Muscle of leg (tissue), 11 donors: ENCODE results near the gene CD4. TPM values are rescaled to one million over a fixed set of nuclear protein-coding genes. Genes with fewer than 3 reads are reported as not detected.
"Not testable (repeated sequence)": the region's sequence is repeated elsewhere in the genome, so short reads cannot be mapped to it uniquely, and the experiment has no call there.

Experiments used
- DNase-seq: peaks from one replicate; pipeline ENCODE4 v3.0.0; 2013
- H3K27ac ChIP-seq: one replicate; pipeline ENCODE4 v1.5.1; 2013; ENCODE audit warnings: mild to moderate bottlenecking, low read length, control low read depth
- H3K27me3 ChIP-seq: one replicate; pipeline ENCODE4 v1.6.1; 2013; ENCODE audit warnings: low read length; ENCODE audit not compliant: control insufficient read depth, insufficient read depth
- H3K36me3 ChIP-seq: one replicate; pipeline ENCODE4 v1.6.1; 2013; ENCODE audit warnings: low read length; ENCODE audit not compliant: control insufficient read depth, insufficient read depth
- H3K4me1 ChIP-seq: one replicate; pipeline ENCODE4 v1.6.1; 2013; ENCODE audit warnings: low read length; ENCODE audit not compliant: control insufficient read depth, insufficient read depth
- H3K4me3 ChIP-seq: one replicate; pipeline ENCODE4 v1.5.1; 2013; ENCODE audit warnings: low read length, control low read depth
- H3K9me3 ChIP-seq: replicated peaks from 2 replicates; pipeline ENCODE4 v1.6.1; 2013; ENCODE audit warnings: low read depth, low read length; ENCODE audit not compliant: control insufficient read depth
- WGBS: methylation state at CpG from one replicate; pipeline ENCODE4 v1.1.5; 2013; ENCODE audit warnings: missing lambda C conversion rate; ENCODE audit not compliant: insufficient coverage; 5-methylcytosine and 5-hydroxymethylcytosine counted together
- polyA plus RNA-seq, 8 donors: library from polyadenylated mRNA; unstranded; fragments of 120-200 nt; gene quantifications; one replicate each; pipeline versions ENCODE4 v1.2.1 to v1.2.3, GENCODE V29; 2013; ENCODE audit warnings: inconsistent platforms in 1 of 8, low replicate concordance in 1 of 8; ENCODE audit not compliant: insufficient read length in 8 of 8, insufficient read depth in 1 of 8
- total RNA-seq: library from RNA; stranded (reverse); fragments of 120-200 nt; gene quantifications from one replicate; pipeline ENCODE4 v1.2.4, GENCODE V29; 2013

CD4 gene
- total and polyA plus RNA-seq, 9 donors, result 3.1 to 9.7 (median 7.0) TPM

DNA sequence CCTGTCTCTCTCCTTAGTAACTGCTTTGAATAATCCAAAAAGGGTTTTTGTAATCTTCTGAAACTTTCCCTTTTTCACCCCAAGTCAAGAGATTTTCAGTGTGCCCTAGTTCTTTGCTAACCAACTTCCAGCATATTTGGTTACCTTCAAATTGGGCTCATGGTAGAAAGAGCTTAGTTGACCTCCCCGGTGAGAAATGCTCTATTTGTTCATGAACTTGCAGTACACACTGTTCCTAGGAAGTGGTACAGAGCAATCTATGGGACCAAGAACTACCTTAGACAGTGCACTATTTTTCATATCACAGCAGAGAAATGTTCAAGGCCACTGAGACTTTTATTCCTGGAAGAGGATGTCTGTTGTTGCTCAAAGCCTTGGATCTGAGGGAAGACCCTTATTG lies 64.3 kb downstream of the CD4 start:
- no peaks in the 10 kb centered on the region for H3K27me3 ChIP-seq
- no peaks in the 10 kb centered on the region for H3K9me3 ChIP-seq
- no peak for DNase-seq
- peaks cover 28% of the 10 kb centered on the region for H3K4me1 ChIP-seq
- peak overlapping the region; percentile 72 for H3K27ac ChIP-seq
- WGBS, result no CpG with 5 or more reads among the region's 1 CpG
- no peak overlapping the region for H3K4me3 ChIP-seq
- H3K36me3 ChIP-seq, result peaks cover 62% of the 10 kb centered on the region

GRCh38 chr12:6854036-6854435 lies 64.7 kb downstream of the CD4 start:
- H3K4me3 ChIP-seq, result no peak overlapping the region
- H3K36me3 ChIP-seq, result peaks cover 62% of the 10 kb centered on the region
- DNase-seq, result no peak
- WGBS, result 76% methylated on average over 5 of the region's 6 CpGs
- peaks cover 30% of the 10 kb centered on the region for H3K4me1 ChIP-seq
- no peak overlapping the region for H3K27ac ChIP-seq
- H3K9me3 ChIP-seq, result no peaks in the 10 kb centered on the region
- no peaks in the 10 kb centered on the region for H3K27me3 ChIP-seq

DNA sequence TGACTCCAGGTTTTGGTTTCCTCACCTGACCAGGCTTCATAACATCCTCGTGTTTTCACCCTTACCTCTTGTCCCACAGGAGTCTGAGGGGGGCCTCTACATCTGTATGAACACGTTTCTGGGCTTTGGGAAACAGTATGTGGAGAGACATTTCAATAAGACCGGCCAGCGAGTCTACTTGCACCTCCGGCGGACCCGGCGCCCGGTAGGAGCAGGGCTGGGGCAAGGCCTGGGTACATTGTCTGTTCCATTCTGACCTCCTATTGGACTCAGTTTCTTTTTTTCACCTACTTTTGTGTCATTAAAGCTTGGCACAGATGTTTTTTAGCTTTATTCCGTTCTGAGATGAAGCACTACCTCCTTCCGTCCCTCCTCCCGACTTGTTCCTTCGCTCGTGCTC lies 66.0 kb downstream of the CD4 start:
- no peak for DNase-seq
- no peaks in the 10 kb centered on the region for H3K27me3 ChIP-seq
- 87% methylated on average over 12 of the region's 14 CpGs for WGBS
- no peak overlapping the region for H3K4me3 ChIP-seq
- H3K36me3 ChIP-seq, result peaks cover 65% of the 10 kb centered on the region
- no peak overlapping the region for H3K27ac ChIP-seq
- H3K4me1 ChIP-seq, result peaks cover 24% of the 10 kb centered on the region
- H3K9me3 ChIP-seq, result no peaks in the 10 kb centered on the region

GRCh38 chr12:6858799-6859198 lies 69.5 kb downstream of the CD4 start:
- no peaks in the 10 kb centered on the region for H3K27me3 ChIP-seq
- peaks cover 90% of the 10 kb centered on the region for H3K36me3 ChIP-seq
- H3K9me3 ChIP-seq, result no peaks in the 10 kb centered on the region
- peak; percentile 50 for DNase-seq
- peak overlapping the region; percentile 75 for H3K27ac ChIP-seq
- H3K4me1 ChIP-seq, result peaks cover 10% of the 10 kb centered on the region
- no peak overlapping the region for H3K4me3 ChIP-seq
- 100% methylated on average over 1 of the region's 2 CpGs for WGBS

DNA sequence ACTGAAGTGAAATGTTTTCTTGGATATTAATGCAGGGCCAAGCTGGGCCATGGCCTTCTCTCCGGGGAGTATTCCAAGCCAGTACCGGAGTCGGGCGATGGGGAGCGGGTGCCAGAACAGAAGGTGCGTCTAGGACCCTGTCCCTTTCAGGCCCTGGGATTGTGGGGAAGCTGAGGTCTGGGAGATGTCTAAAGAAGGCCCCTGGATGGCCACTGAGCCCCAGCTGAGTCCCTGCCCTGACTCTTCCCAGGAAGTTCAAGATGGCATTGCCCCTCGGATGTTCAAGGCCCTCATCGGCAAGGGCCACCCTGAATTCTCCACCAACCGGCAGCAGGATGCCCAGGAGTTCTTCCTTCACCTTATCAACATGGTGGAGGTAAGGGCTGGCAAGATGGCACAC lies 70.8 kb downstream of the CD4 start:
- no peak for DNase-seq

DNA sequence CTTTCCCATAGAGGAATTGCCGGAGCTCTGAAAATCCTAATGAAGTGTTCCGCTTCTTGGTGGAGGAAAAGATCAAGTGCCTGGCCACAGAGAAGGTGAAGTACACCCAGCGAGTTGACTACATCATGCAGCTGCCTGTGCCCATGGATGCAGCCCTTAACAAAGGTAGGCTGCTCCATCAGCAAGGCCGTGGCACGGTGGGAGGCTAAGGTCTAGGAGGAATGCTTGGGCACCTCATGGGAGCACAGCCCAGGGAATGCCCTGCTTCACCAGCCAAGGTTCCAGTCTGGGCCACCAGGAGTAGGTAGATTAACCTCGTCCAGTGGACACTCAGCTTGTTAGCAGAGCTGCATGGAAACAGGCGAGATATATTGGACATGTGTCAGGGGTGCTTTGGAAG lies 71.6 kb downstream of the CD4 start:
- no peak overlapping the region for H3K4me3 ChIP-seq
- H3K36me3 ChIP-seq, result peaks cover 92% of the 10 kb centered on the region
- WGBS, result 97% methylated on average over 7 of the region's 7 CpGs

More for the DNA sequence above, 70.8 kb downstream of the CD4 start:
- Histone ChIP-seq H3K4me3 (no peak overlapping the region), H3K27ac (no peak overlapping the region), H3K4me1 (peaks cover 10% of the 10 kb centered on the region), H3K9me3 (no peaks in the 10 kb centered on the region), H3K27me3 (no peaks in the 10 kb centered on the region), H3K36me3 (peaks cover 94% of the 10 kb centered on the region)
- 90% methylated on average over 7 of the region's 9 CpGs for WGBS

DNA sequence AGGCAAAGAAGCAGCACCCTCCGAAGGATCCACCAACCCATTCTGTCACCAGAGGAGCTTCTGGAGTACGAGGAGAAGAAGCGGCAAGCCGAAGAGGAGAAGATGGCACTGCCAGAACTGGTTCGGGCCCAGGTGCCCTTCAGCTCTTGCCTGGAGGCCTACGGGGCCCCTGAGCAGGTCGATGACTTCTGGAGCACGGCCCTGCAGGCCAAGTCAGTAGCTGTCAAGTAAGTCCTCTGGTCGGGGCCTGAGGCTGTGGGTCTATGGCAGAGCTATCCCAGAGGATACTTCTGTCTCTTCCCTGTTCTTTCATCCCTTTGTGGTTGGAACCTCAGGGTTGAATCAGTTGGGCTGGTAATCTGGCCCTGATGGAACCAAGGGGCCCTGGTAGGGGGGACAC lies 72.1 kb downstream of the CD4 start:
- no peak for DNase-seq
- Histone ChIP-seq H3K4me1 (peaks cover 14% of the 10 kb centered on the region), H3K9me3 (no peaks in the 10 kb centered on the region), H3K27me3 (no peaks in the 10 kb centered on the region), H3K36me3 (peaks cover 92% of the 10 kb centered on the region), H3K27ac (no peak overlapping the region), H3K4me3 (no peak overlapping the region)
- WGBS, result 94% methylated on average over 8 of the region's 9 CpGs

More for the DNA sequence above, 71.6 kb downstream of the CD4 start:
- Histone ChIP-seq H3K9me3 (no peaks in the 10 kb centered on the region), H3K27ac (no peak overlapping the region), H3K27me3 (no peaks in the 10 kb centered on the region), H3K4me1 (peaks cover 11% of the 10 kb centered on the region)
- no peak for DNase-seq

- WGBS, result 89% methylated on average over 11 of the region's 11 CpGs
- Histone ChIP-seq H3K27ac (no peak overlapping the region), H3K4me1 (peaks cover 21% of the 10 kb centered on the region), H3K4me3 (no peak overlapping the region), H3K9me3 (no peaks in the 10 kb centered on the region), H3K27me3 (no peaks in the 10 kb centered on the region), H3K36me3 (peaks cover 78% of the 10 kb centered on the region)
- DNase-seq, result no peak
Measured at GRCh38 chr12:6863033-6863432, 73.7 kb downstream of the CD4 start.

- DNase-seq, result no peak
- Histone ChIP-seq H3K27me3 (no peaks in the 10 kb centered on the region), H3K9me3 (no peaks in the 10 kb centered on the region), H3K4me1 (peaks cover 23% of the 10 kb centered on the region), H3K27ac (no peak overlapping the region), H3K36me3 (peaks cover 73% of the 10 kb centered on the region), H3K4me3 (no peak overlapping the region)
- 91% methylated on average over 8 of the region's 16 CpGs for WGBS
Measured at GRCh38 chr12:6863586-6864321, 74.4 kb downstream of the CD4 start.

- H3K27me3 ChIP-seq, H3K4me3 ChIP-seq, H3K27ac ChIP-seq, H3K9me3 ChIP-seq, DNase-seq: not testable (repeated sequence)
- Histone ChIP-seq H3K4me1 (peaks cover 30% of the 10 kb centered on the region), H3K36me3 (peaks cover 75% of the 10 kb centered on the region)
- no CpG with 5 or more reads among the region's 5 CpGs for WGBS
Measured at GRCh38 chr12:6865307-6865706, 76.0 kb downstream of the CD4 start.
